GM19372 (cell line): ENCODE data around the gene KAZALD1.

Experiments used
- ATAC-seq: cut with Tn5 transposase; IDR thresholded peaks from one replicate; pipeline ENCODE4 v1.9.1; 2021; ENCODE audit warnings: mild to moderate bottlenecking, low read depth, moderate library complexity; ENCODE audit not compliant: unreplicated experiment

Gene KAZALD1

GRCh38 chr10:101091546-101092290, 29.9 kb downstream of the KAZALD1 start:
- ATAC-seq: no peak

GRCh38 chr10:101092881-101093354, 31.1 kb downstream of the KAZALD1 start:
- ATAC-seq: no peak

GRCh38 chr10:101094121-101094879, 32.5 kb downstream of the KAZALD1 start:
- ATAC-seq: no peak

- ATAC-seq: no peak
These were observed 33.2 kb downstream of the KAZALD1 start for GRCh38 chr10:101095004-101095403.

- no peak for ATAC-seq
These were observed 33.9 kb downstream of the KAZALD1 start for GRCh38 chr10:101095550-101096213.

- no peak for ATAC-seq
These were observed 34.6 kb downstream of the KAZALD1 start for GRCh38 chr10:101096378-101096777.

- ATAC-seq: no peak
These were observed 36.1 kb downstream of the KAZALD1 start for GRCh38 chr10:101097881-101098280.

GRCh38 chr10:101099901-101100300, 38.1 kb downstream of the KAZALD1 start:
- ATAC-seq: no peak

- ATAC-seq: no peak
These were observed 39.6 kb downstream of the KAZALD1 start for GRCh38 chr10:101101372-101101881.

GRCh38 chr10:101103430-101103829, 41.6 kb downstream of the KAZALD1 start:
- ATAC-seq: no peak

GRCh38 chr10:101106351-101106750, 44.6 kb downstream of the KAZALD1 start:
- no peak for ATAC-seq

GRCh38 chr10:101107771-101108170, 46.0 kb downstream of the KAZALD1 start:
- no peak for ATAC-seq

- ATAC-seq: no peak
These were observed 49.2 kb downstream of the KAZALD1 start for GRCh38 chr10:101110856-101111523.

GRCh38 chr10:101111547-101111946, 49.8 kb downstream of the KAZALD1 start:
- no peak for ATAC-seq

- ATAC-seq: no peak
These were observed 51.2 kb downstream of the KAZALD1 start for GRCh38 chr10:101112799-101113594.

GRCh38 chr10:101113890-101114403, 52.2 kb downstream of the KAZALD1 start:
- ATAC-seq: no peak

GRCh38 chr10:101114646-101115045, 52.9 kb downstream of the KAZALD1 start:
- no peak for ATAC-seq
